Motor neuron (in vitro differentiated cells): Measurements from ENCODE around the gene DLGAP1. TPM values are rescaled to one million over a fixed set of nuclear protein-coding genes. Genes with fewer than 3 reads are reported as not detected.

Experiments used
- ATAC-seq, 8 experiments: fragments of 200-7000 bp; cut with Tn5 transposase; replicated peaks in 6 of 8; 2 replicates each; pipeline ENCODE4 v1.8.0; 2021; ENCODE audit warnings: mild to moderate bottlenecking in 8 of 8, moderate library complexity in 8 of 8
- H3K27ac ChIP-seq, 2 donors: fragments of 250-450 bp; sonication (Bioruptor Pico); 2 replicates each; pipeline ENCODE4 v1.9.0; 2021; ENCODE audit warnings: antibody characterized with exemption in 2 of 2, mild to moderate bottlenecking in 2 of 2, moderate library complexity in 1 of 2
- H3K4me1 ChIP-seq, 2 donors: fragments of 250-450 bp; sonication (Bioruptor Pico); replicated peaks in 1 of 2; 2 replicates each; pipeline ENCODE4 v1.6.1; 2021; ENCODE audit warnings: antibody characterized with exemption in 2 of 2, mild to moderate bottlenecking in 2 of 2, moderate library complexity in 1 of 2
- H3K4me3 ChIP-seq, 5 donors: fragments of 250-450 bp; sonication (Bioruptor Pico); 2 replicates each; pipeline ENCODE4 v1.9.0; 2021; ENCODE audit warnings: antibody characterized with exemption in 5 of 5, mild to moderate bottlenecking in 5 of 5, moderate library complexity in 4 of 5
- WGBS, 10 experiments: fragments of 450-650 bp; shearing (Covaris generic); methylation state at CpG; one replicate each; pipeline ENCODE4 v1.0.0; 2022; 5-methylcytosine and 5-hydroxymethylcytosine counted together
- in situ Hi-C, 9 experiments: fragments of 400-800 bp; cut with MboI; loops; one replicate each; pipeline ENCODE4 v1.15.0; 2021; ENCODE audit warnings: low sequenced_read_pairs in 9 of 9, low pct_unique_long_range_greater_than_20kb in 2 of 9; ENCODE audit not compliant: unreplicated experiment in 9 of 9
- total RNA-seq, 8 experiments: library from RNA; unstranded; fragments of 300-600 nt; gene quantifications; 2 replicates each; pipeline versions ENCODE4 v1.2.3 to v1.2.4, GENCODE V29; 2022

DLGAP1 gene
- total RNA-seq, 8 experiments from 2014 or later: 0.36 to 38.2 (median 16.6) TPM

- Histone ChIP-seq H3K4me1 (peaks cover 16 to 17% of the 10 kb centered on the region in 2 donors), H3K4me3 (no peak overlapping the region), H3K27ac (peak overlapping the region in 1 of 2 donors; percentile 28)
- 60 to 100% (median 83%) methylated on average over 1 to 3 of the region's 3 CpGs for WGBS, 10 experiments
- no peak for ATAC-seq
- in situ Hi-C loops: loop anchor here (5.0 to 25.0 kb wide), 6 partner anchors 200 to 728 kb away; no protein-coding TSS in a partner anchor
Observed at GRCh38 chr18:3665204-3665603, 789.9 kb downstream of the DLGAP1 start.

- 15 to 76% (median 42%) methylated on average over 1 to 6 of the region's 6 CpGs; no CpG with 5 or more reads in 1 of the 10 experiments for WGBS, 10 experiments
- ATAC-seq: peak in 4 of 8 experiments; percentile 47 to 55 (median 49)
- Histone ChIP-seq H3K4me3 (no peak overlapping the region), H3K27ac (peak overlapping the region in 1 of 2 donors; percentile 28), H3K4me1 (peaks cover 16 to 17% of the 10 kb centered on the region in 2 donors)
- in situ Hi-C loops: loop anchor here (5.0 to 25.0 kb wide), 6 partner anchors 200 to 727 kb away; no protein-coding TSS in a partner anchor
Observed at GRCh38 chr18:3664563-3665178, 790.4 kb downstream of the DLGAP1 start.

- peaks cover 16 to 17% of the 10 kb centered on the region in 2 donors for H3K4me1 ChIP-seq
- in situ Hi-C loops: loop anchor here in 8 of 9 experiments (10.0 to 25.0 kb wide), 5 partner anchors 199 to 727 kb away; no protein-coding TSS in a partner anchor
- 44 to 100% (median 91%) methylated on average over 1 to 2 of the region's 2 CpGs; no CpG with 5 or more reads in 6 of the 10 experiments for WGBS, 10 experiments
Observed at GRCh38 chr18:3663870-3664512, 791.1 kb downstream of the DLGAP1 start.

DNA sequence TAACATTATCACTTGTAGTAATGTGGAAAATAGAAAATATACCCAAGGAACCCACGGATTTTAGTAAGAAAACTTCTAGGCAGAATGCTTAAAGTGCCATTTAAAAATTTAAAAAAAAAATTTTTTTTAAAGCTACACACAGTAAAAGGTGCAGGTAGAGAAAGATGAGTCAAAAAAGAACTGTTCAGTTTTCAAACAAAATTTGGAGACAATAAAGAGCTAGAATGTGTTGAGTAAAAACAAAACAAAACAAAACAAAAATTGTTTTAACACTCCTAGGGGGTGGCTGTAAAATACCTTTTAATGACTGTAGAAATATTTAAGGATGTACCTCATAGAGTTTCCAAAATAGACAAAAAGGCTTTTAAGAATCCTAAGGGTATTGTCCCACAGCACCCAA lies 793.1 kb downstream of the DLGAP1 start:
- Histone ChIP-seq H3K4me3 (no peak overlapping the region), H3K27ac (no peak overlapping the region), H3K4me1 (peaks cover 16 to 17% of the 10 kb centered on the region in 2 donors)
- in situ Hi-C loops: loop anchor here in 8 of 9 experiments (10.0 to 25.0 kb wide), 5 partner anchors 197 to 725 kb away; no protein-coding TSS in a partner anchor
- ATAC-seq: no peak
- WGBS, 10 experiments: 0 to 100% (median 92%) methylated on average over 1 of the region's 1 CpG; no CpG with 5 or more reads in 1 of the 10 experiments

More at GRCh38 chr18:3663870-3664512, 791.1 kb downstream of the DLGAP1 start:
- peak in 1 of 8 experiments; percentile 27 for ATAC-seq
- Histone ChIP-seq H3K27ac (peak overlapping the region in 1 of 2 donors; percentile 15), H3K4me3 (no peak overlapping the region)

DNA sequence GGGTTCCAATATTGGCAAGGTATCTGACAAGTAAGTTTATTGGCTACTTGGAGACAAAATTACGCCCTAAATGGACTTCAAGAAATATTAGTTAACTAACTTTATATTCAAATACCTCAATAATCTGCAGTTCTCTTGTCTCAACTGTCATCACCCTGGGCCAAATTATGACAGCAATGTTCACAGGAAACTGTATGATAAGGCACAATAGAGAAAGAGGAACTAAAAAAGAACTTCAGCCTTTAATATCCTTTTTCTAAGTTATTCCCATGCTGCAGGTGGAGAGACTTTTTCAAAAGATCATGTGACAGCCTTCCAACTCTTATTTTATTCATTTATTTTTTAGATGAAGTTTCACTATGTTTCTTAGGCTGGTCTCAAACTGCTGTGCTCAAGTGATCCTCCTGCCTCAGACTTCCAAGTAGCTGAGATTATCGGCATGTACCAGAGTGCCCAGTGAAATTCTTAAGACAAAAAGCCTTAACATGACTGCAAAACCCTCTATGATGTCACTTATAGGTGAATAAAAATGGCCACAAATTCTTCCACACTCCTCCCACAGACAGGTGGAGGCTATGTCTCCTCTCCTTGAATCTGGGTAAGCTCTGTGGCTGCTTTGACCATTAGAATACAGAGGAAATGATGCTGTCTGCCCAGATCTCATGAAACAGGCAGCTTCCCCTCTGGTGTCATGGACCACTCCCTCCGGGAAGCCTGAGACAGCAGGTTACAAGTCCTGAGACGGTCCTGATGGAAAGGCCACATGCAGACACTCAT lies 794.2 kb downstream of the DLGAP1 start:
- ATAC-seq: no peak
- whole genome bisulfite sequencing, 10 experiments: 49 to 100% (median 84%) methylated on average over 1 to 4 of the region's 4 CpGs; no CpG with 5 or more reads in 2 of the 10 experiments

GRCh38 chr18:3658529-3658928 lies 796.6 kb downstream of the DLGAP1 start:
- ATAC-seq: no peak
- no peak overlapping the region for H3K27ac ChIP-seq
- no peak overlapping the region for H3K4me3 ChIP-seq
- H3K4me1 ChIP-seq: peaks cover 3 to 5% of the 10 kb centered on the region in 2 donors
- in situ Hi-C loops: loop anchor here in 4 of 9 experiments (25.0 kb wide), 2 partner anchors 371 to 721 kb away; no protein-coding TSS in a partner anchor
- 67 to 100% (median 100%) methylated on average over 1 of the region's 1 CpG; no CpG with 5 or more reads in 2 of the 10 experiments for WGBS, 10 experiments

More for the DNA sequence above, 794.2 kb downstream of the DLGAP1 start:
- Histone ChIP-seq H3K27ac (no peak overlapping the region), H3K4me3 (no peak overlapping the region), H3K4me1 (peaks cover 14% of the 10 kb centered on the region in 2 donors)
- in situ Hi-C loops: loop anchor here in 8 of 9 experiments (10.0 to 25.0 kb wide), 5 partner anchors 196 to 724 kb away; no protein-coding TSS in a partner anchor

DNA sequence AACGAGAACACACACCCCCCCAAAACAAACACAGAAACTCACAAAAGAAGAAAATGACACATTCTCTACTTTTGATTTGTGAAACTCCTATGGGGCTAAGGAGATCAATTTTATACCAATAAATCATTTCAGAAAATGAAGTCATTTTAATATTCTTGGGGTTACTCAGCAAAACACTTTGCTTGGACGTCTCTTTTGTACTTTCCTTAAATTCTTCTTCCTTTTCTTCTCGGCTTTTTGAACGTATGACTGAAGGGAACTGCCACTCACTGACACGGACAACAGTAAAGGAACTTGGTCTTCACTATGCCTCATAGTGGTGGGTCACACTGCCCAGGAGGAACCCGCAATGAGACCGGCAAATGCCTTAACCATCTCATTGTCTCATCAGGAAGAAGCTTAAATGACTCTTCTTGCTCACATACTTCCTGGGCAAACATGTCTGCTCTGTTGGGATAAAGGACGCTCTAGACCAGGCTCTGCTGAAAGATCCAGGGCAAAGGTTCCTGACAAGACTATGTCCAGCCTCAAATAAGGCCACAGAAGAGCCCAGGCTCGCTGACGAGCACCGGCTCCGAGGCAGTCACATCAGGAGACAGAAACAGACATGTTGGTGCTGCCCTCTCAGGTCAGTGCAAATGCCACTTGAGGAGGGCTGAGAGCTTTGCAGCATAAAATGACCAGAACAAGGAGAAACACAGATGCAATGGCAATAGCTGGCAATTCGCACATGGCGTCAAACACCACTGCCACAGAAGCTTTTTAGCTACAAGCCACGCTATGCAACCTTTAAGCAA lies 799.7 kb downstream of the DLGAP1 start:
- peaks cover 14 to 17% of the 10 kb centered on the region in 2 donors for H3K4me1 ChIP-seq
- peak overlapping the region in 1 of 2 donors; percentile 17 for H3K27ac ChIP-seq
- in situ Hi-C loops: loop anchor here in 4 of 9 experiments (25.0 kb wide), 2 partner anchors 368 to 718 kb away; no protein-coding TSS in a partner anchor
- no peak overlapping the region for H3K4me3 ChIP-seq
- WGBS, 10 experiments: 73 to 100% (median 85%) methylated on average over 1 to 14 of the region's 15 CpGs
- ATAC-seq: no peak

- 78 to 100% (median 81%) methylated on average over 1 to 8 of the region's 11 CpGs for WGBS, 10 experiments
- no peak for ATAC-seq
- no peak overlapping the region for H3K27ac ChIP-seq
- no peak overlapping the region for H3K4me3 ChIP-seq
- H3K4me1 ChIP-seq: peaks cover 14 to 17% of the 10 kb centered on the region in 2 donors
- in situ Hi-C loops: loop anchor here in 4 of 9 experiments (25.0 kb wide), 2 partner anchors 367 to 717 kb away; no protein-coding TSS in a partner anchor
Observed at GRCh38 chr18:3654442-3655253, 800.5 kb downstream of the DLGAP1 start.

DNA sequence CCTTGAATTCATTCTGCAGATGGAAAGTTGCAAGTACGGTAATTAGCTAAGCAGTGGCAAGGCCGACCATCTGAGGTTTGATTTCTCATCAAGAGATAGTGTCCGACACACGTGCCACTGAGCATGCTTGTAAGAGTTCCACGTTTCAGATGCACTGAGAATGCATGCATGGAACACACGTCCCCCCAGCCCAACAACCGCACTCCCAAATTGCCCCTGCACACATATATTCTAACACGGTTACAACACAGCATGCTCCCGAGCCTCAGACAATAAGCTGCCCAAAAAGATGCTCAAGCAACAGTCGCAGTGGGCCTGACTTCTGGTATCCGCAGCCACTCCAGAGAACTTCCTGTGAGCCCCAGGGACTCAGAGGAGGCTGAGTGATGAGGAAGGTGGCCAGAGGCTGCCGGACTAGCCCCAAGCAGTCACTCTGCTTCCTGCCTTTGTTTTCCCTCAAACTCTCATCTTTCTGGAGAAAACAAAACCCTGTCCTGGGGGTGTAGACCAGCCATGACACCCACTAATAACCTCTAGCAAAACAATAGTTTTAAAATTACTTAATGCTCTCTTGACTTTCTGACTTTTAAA lies 801.2 kb downstream of the DLGAP1 start:
- WGBS, 10 experiments: 40 to 100% (median 88%) methylated on average over 1 to 10 of the region's 12 CpGs; no CpG with 5 or more reads in 1 of the 10 experiments
- peak overlapping the region in 1 of 2 donors; percentile 69 for H3K27ac ChIP-seq
- H3K4me1 ChIP-seq: peaks cover 21 to 23% of the 10 kb centered on the region in 2 donors
- no peak overlapping the region for H3K4me3 ChIP-seq
- in situ Hi-C loops: loop anchor here in 4 of 9 experiments (25.0 kb wide), 2 partner anchors 367 to 717 kb away; no protein-coding TSS in a partner anchor
- ATAC-seq: no peak

GRCh38 chr18:3653263-3653850 lies 801.8 kb downstream of the DLGAP1 start:
- no peak overlapping the region for H3K4me3 ChIP-seq
- WGBS, 10 experiments: 58 to 98% (median 86%) methylated on average over 1 to 5 of the region's 5 CpGs
- H3K4me1 ChIP-seq: peaks cover 23 to 29% of the 10 kb centered on the region in 2 donors
- H3K27ac ChIP-seq: peak overlapping the region in 1 of 2 donors; percentile 69
- in situ Hi-C loops: loop anchor here in 4 of 9 experiments (25.0 kb wide), 2 partner anchors 366 to 716 kb away; no protein-coding TSS in a partner anchor
- no peak for ATAC-seq
